ENCODE data around the gene CHTF18.

DNA sequence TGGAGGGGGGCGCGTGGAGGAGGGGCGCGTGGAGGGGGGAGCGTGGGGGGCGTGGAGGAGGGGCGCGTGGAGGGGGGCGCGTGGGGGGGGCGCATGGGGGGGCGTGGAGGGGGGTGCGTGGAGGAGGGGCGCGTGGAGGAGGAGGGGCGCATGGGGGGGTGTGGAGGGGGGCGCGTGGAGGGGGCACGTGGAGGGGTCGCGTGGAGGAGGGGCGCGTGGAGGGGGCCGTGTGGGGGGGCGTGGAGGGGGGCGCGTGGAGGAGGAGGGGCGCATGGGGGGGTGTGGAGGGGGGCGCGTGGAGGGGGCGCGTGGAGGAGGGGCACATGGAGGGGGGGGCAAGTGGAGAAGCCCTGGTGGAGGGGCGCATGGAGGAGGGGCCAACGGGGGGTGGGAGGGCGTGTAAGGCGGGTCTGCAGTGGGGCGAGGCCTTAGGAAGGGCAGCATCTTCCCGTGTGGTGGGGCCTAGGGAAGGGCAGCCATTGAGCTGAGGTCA, 20.6 kb upstream of the CHTF18 start:
- TF ChIP-seq, protein P1, sequence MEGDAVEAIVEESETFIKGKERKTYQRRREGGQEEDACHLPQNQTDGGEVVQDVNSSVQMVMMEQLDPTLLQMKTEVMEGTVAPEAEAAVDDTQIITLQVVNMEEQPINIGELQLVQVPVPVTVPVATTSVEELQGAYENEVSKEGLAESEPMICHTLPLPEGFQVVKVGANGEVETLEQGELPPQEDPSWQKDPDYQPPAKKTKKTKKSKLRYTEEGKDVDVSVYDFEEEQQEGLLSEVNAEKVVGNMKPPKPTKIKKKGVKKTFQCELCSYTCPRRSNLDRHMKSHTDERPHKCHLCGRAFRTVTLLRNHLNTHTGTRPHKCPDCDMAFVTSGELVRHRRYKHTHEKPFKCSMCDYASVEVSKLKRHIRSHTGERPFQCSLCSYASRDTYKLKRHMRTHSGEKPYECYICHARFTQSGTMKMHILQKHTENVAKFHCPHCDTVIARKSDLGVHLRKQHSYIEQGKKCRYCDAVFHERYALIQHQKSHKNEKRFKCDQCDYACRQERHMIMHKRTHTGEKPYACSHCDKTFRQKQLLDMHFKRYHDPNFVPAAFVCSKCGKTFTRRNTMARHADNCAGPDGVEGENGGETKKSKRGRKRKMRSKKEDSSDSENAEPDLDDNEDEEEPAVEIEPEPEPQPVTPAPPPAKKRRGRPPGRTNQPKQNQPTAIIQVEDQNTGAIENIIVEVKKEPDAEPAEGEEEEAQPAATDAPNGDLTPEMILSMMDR (IDR thresholded peaks at IDR 0.05; ENCODE audit: insufficient read depth, low read length, poor library complexity, severe bottlenecking), result no peak
- no peak for TF ChIP-seq EZH2phosphoT487 (conservative IDR thresholded peaks at IDR 0.05; ENCODE audit: low read length)
